Measurements from ENCODE around the gene LGALS7.

- TF ChIP-seq USF2 (IDR thresholded peaks at IDR 0.05; ENCODE audit: low read depth, low read length), result no peak
- no peak for TF ChIP-seq USF2 (CRISPR knock-in tag; IDR thresholded peaks at IDR 0.05; ENCODE audit: borderline replicate concordance)
- no peak for TF ChIP-seq CTCF (CRISPR knock-in tag; IDR thresholded peaks at IDR 0.05)
- no peak for TF ChIP-seq E2F5 (CRISPR knock-in tag; conservative IDR thresholded peaks at IDR 0.05)
- no peak for TF ChIP-seq ZNF83 (CRISPR knock-in tag; IDR thresholded peaks at IDR 0.05; ENCODE audit: borderline replicate concordance)
- no peak for TF ChIP-seq ZFP41 (CRISPR knock-in tag; IDR thresholded peaks at IDR 0.05; ENCODE audit: borderline replicate concordance)
- TF ChIP-seq ZFP37 (CRISPR knock-in tag; IDR thresholded peaks at IDR 0.05; ENCODE audit: borderline replicate concordance), result no peak
- TF ChIP-seq GPN1 (CRISPR knock-in tag; IDR thresholded peaks at IDR 0.05; ENCODE audit: borderline replicate concordance), result no peak
- TF ChIP-seq TCF12 (IDR thresholded peaks at IDR 0.05), result no peak
- no peak for TF ChIP-seq TCF12 (CRISPR knock-in tag; IDR thresholded peaks at IDR 0.05)
- no peak for TF ChIP-seq RFX5 (IDR thresholded peaks at IDR 0.05; ENCODE audit: low read depth, low read length)
- no peak for TF ChIP-seq ARNTL (CRISPR knock-in tag; IDR thresholded peaks at IDR 0.05)
Measured at GRCh38 chr19:38795549-38795948, 22.2 kb upstream of the LGALS7 start.

Measured in HepG2 (cell line).